ENCODE results near the gene LCE1A. TPM values are rescaled to one million over a fixed set of nuclear protein-coding genes. Genes with fewer than 3 reads are reported as not detected.

The LCE1A gene
- total RNA-seq, 1 donor from 2014 or later = not detected

- ATAC-seq (peak; percentile 95), DNase-seq (ENCODE audit: low spot score) (peak; percentile 72)
Observed at GRCh38 chr1:152869808-152870419, 42.6 kb downstream of the LCE1A start.

GRCh38 chr1:152870831-152871730 is 43.8 kb downstream of the LCE1A start:
- ATAC-seq (peak; percentile 90), DNase-seq (ENCODE audit: low spot score) (no peak)

GRCh38 chr1:152871731-152872126 is 44.5 kb downstream of the LCE1A start:
- ATAC-seq = no peak
- DNase-seq (ENCODE audit: low spot score) = no peak

GRCh38 chr1:152873495-152873894 is 46.2 kb downstream of the LCE1A start:
- DNase-seq (ENCODE audit: low spot score) (no peak), ATAC-seq (no peak)

- ATAC-seq (peak; percentile 38), DNase-seq (ENCODE audit: low spot score) (peak; percentile 51)
Observed at GRCh38 chr1:152876827-152877226, 49.6 kb downstream of the LCE1A start.

Other genes with a start within 250 kb of the LCE1A start
- gene LCE3D, start 247.0 kb upstream of the LCE1A start, total RNA-seq = not detected
- gene LCE3C, start 227.2 kb upstream of the LCE1A start, total RNA-seq = not detected
- gene LCE3B, start 213.7 kb upstream of the LCE1A start, total RNA-seq = not detected
- gene LCE3A, start 204.4 kb upstream of the LCE1A start, total RNA-seq = not detected
- gene LCE2D, start 164.1 kb upstream of the LCE1A start, total RNA-seq = not detected
- gene LCE2C, start 152.2 kb upstream of the LCE1A start, total RNA-seq = not detected
- not detected for gene LCE2B, start 141.3 kb upstream of the LCE1A start, total RNA-seq
- gene LCE2A, start 129.1 kb upstream of the LCE1A start, total RNA-seq = not detected
- not detected for gene LCE4A, start 119.3 kb upstream of the LCE1A start, total RNA-seq
- not detected for gene KPRP, start 69.4 kb upstream of the LCE1A start, total RNA-seq
- not detected for gene LCE1F, start 52.3 kb upstream of the LCE1A start, total RNA-seq
- not detected for gene LCE1E, start 41.2 kb upstream of the LCE1A start, total RNA-seq
- not detected for gene LCE1D, start 30.8 kb upstream of the LCE1A start, total RNA-seq
- not detected for gene LCE1C, start 20.8 kb upstream of the LCE1A start, total RNA-seq
- gene LCE1B, start 15.5 kb upstream of the LCE1A start, total RNA-seq = not detected
- gene LCE6A, start 15.4 kb downstream of the LCE1A start, total RNA-seq = not detected
- gene LCE7A, start 32.5 kb downstream of the LCE1A start, total RNA-seq = not detected
- not detected for gene SMCP, start 50.8 kb downstream of the LCE1A start, total RNA-seq
- gene IVL, start 81.1 kb downstream of the LCE1A start, total RNA-seq = not detected
- not detected for gene SPRR5, start 119.7 kb downstream of the LCE1A start, total RNA-seq
- gene SPRR4, start 143.2 kb downstream of the LCE1A start, total RNA-seq = not detected
- not detected for gene SPRR1A, start 156.6 kb downstream of the LCE1A start, total RNA-seq
- not detected for gene SPRR3, start 174.3 kb downstream of the LCE1A start, total RNA-seq
- not detected for gene SPRR1B, start 203.7 kb downstream of the LCE1A start, total RNA-seq
- not detected for gene SPRR2D, start 213.6 kb downstream of the LCE1A start, total RNA-seq
- not detected for gene SPRR2A, start 230.0 kb downstream of the LCE1A start, total RNA-seq
- gene SPRR2B, start 244.1 kb downstream of the LCE1A start, total RNA-seq = not detected